ENCODE measurements around the gene LRRC3C.
A peak's percentile ranks its signal among the peaks of the same experiment; 100 is the strongest.

LRRC3C gene

DNA sequence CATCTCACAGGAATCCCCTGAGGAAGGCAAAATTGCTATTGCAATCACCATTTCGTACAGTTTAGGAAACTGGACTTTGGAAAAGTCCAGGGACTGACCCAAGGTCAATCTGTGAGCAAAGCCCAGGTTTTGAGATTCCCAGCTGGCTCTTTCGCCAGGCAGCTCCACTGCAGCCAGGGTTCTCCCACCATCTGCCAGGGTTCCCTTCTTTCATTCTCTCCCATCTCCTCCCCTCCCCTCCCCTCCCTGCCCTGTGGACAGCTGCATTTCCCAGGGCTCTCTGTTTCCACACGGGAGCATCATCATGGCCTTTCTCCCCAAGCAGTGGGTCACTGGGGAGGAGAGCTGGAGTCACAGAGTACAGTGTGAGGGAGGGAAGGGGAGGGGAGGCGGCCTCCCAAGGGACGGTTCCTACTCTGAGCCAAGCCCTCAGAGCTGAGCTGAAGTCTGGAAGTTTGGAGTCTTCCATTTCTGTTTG lies 23.4 kb downstream of the LRRC3C start:
- ATAC-seq: no peak
- TF ChIP-seq TOX (CRISPR knock-in tag; IDR thresholded peaks at IDR 0.05; ENCODE audit: borderline replicate concordance): no peak
- TF ChIP-seq, protein P1, sequence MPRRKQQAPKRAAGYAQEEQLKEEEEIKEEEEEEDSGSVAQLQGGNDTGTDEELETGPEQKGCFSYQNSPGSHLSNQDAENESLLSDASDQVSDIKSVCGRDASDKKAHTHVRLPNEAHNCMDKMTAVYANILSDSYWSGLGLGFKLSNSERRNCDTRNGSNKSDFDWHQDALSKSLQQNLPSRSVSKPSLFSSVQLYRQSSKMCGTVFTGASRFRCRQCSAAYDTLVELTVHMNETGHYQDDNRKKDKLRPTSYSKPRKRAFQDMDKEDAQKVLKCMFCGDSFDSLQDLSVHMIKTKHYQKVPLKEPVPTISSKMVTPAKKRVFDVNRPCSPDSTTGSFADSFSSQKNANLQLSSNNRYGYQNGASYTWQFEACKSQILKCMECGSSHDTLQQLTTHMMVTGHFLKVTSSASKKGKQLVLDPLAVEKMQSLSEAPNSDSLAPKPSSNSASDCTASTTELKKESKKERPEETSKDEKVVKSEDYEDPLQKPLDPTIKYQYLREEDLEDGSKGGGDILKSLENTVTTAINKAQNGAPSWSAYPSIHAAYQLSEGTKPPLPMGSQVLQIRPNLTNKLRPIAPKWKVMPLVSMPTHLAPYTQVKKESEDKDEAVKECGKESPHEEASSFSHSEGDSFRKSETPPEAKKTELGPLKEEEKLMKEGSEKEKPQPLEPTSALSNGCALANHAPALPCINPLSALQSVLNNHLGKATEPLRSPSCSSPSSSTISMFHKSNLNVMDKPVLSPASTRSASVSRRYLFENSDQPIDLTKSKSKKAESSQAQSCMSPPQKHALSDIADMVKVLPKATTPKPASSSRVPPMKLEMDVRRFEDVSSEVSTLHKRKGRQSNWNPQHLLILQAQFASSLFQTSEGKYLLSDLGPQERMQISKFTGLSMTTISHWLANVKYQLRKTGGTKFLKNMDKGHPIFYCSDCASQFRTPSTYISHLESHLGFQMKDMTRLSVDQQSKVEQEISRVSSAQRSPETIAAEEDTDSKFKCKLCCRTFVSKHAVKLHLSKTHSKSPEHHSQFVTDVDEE (CRISPR knock-in tag; IDR thresholded peaks at IDR 0.05): no peak

DNA sequence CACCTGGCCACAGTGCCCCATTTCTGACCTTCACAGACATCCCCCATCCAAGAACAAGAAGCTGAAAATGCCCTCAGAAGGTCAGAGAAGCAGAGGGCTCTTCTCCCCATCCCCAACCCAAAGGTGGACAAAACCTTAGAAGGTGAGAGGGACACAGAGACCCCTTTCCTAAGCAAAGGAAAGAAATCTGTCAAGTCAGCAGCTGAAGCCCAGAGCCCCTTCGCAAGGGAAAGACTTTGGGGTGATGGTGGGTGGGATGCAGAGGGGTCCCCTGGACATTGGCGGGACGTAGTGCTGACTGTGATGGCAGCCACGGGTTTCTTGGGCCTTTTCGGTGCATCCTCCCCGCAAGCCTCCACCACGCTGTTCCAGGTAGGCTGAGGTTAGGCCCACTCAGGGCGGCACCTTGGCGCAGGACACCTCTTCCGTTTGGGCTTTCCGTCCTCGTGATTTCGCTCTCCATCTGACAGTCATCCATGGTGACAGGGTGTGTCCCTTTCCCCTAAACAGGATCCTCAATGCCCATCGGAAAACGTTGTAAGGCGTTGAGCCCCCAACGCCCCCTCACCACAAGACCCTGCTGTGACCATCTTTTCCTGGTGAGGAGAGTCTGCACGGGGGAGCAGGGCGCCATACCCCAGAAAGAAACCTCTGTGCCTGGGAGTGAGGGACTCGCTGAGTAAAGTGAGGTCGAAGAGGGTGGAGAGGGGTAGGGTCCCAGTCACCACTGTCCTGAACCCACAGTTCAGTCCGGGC lies 24.6 kb downstream of the LRRC3C start:
- no peak; the same call in 2 of the 3 replicates for ATAC-seq
- no peak for TF ChIP-seq PPARA (CRISPR knock-in tag; IDR thresholded peaks at IDR 0.05; ENCODE audit: borderline replicate concordance)
- TF ChIP-seq, protein P2, sequence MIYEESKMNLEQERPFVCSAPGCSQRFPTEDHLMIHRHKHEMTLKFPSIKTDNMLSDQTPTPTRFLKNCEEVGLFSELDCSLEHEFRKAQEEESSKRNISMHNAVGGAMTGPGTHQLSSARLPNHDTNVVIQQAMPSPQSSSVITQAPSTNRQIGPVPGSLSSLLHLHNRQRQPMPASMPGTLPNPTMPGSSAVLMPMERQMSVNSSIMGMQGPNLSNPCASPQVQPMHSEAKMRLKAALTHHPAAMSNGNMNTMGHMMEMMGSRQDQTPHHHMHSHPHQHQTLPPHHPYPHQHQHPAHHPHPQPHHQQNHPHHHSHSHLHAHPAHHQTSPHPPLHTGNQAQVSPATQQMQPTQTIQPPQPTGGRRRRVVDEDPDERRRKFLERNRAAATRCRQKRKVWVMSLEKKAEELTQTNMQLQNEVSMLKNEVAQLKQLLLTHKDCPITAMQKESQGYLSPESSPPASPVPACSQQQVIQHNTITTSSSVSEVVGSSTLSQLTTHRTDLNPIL (CRISPR knock-in tag; IDR thresholded peaks at IDR 0.05; ENCODE audit: low read depth): no peak
- no peak for TF ChIP-seq ZFP30 (CRISPR knock-in tag; IDR thresholded peaks at IDR 0.05)
- TF ChIP-seq ZNF70 (CRISPR knock-in tag; IDR thresholded peaks at IDR 0.05): no peak
- TF ChIP-seq ZFP3 (CRISPR knock-in tag; IDR thresholded peaks at IDR 0.05): no peak
- TF ChIP-seq, protein P3, sequence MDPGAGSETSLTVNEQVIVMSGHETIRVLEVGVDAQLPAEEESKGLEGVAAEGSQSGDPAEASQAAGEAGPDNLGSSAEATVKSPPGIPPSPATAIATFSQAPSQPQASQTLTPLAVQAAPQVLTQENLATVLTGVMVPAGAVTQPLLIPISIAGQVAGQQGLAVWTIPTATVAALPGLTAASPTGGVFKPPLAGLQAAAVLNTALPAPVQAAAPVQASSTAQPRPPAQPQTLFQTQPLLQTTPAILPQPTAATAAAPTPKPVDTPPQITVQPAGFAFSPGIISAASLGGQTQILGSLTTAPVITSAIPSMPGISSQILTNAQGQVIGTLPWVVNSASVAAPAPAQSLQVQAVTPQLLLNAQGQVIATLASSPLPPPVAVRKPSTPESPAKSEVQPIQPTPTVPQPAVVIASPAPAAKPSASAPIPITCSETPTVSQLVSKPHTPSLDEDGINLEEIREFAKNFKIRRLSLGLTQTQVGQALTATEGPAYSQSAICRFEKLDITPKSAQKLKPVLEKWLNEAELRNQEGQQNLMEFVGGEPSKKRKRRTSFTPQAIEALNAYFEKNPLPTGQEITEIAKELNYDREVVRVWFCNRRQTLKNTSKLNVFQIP (CRISPR knock-in tag; IDR thresholded peaks at IDR 0.05; ENCODE audit: borderline replicate concordance, low read depth): no peak
- TF ChIP-seq OSR1 (CRISPR knock-in tag; IDR thresholded peaks at IDR 0.05): no peak
- TF ChIP-seq, protein P4, sequence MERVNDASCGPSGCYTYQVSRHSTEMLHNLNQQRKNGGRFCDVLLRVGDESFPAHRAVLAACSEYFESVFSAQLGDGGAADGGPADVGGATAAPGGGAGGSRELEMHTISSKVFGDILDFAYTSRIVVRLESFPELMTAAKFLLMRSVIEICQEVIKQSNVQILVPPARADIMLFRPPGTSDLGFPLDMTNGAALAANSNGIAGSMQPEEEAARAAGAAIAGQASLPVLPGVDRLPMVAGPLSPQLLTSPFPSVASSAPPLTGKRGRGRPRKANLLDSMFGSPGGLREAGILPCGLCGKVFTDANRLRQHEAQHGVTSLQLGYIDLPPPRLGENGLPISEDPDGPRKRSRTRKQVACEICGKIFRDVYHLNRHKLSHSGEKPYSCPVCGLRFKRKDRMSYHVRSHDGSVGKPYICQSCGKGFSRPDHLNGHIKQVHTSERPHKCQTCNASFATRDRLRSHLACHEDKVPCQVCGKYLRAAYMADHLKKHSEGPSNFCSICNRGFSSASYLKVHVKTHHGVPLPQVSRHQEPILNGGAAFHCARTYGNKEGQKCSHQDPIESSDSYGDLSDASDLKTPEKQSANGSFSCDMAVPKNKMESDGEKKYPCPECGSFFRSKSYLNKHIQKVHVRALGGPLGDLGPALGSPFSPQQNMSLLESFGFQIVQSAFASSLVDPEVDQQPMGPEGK (CRISPR knock-in tag; IDR thresholded peaks at IDR 0.05; ENCODE audit: borderline replicate concordance): no peak
- no peak for TF ChIP-seq ZNF8 (CRISPR knock-in tag; IDR thresholded peaks at IDR 0.05)
- TF ChIP-seq ARNTL (CRISPR knock-in tag; IDR thresholded peaks at IDR 0.05; ENCODE audit: borderline replicate concordance, low read depth): no peak
- TF ChIP-seq RARB (CRISPR knock-in tag; IDR thresholded peaks at IDR 0.05): no peak

DNA sequence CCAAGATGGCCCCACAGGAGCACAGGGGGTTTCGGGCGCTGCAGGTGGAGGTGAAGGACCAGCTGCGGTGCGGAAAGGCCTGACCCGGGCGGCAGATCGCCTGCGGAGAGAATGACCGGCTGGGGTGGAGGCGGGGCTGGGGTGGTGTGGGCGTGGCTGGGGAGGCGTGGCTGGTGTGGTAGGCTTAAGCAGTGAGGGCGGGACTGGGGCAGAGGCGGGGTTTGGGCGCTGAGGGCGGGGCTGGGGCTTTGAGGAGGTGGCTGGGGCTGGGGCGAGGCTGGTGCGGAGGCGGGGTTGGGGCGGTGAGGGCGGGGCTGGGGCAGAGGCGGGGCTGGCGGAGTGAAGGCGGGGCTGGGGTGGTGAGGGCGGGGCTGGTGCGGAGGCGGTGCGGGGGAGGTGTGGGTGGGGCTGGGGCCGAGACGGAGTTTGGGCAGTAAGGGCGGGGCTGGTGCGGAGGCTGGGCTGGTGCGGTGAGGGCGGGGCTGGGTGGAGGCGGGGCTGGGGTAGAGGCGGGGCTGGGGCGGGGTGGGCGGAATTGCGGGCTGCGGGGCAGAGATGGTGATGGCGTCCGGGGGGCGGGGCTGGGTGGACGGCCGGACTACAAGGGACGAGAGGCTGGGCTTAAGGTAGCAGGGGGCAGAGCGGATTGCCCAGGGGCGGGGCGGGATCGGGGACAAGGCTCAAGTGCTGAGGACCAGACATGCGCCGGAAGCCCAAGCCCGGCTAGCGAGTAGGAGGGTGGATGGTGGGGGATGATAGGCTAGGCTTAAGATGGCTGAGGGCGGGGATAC lies 25.3 kb downstream of the LRRC3C start:
- peak; percentile 98 for ATAC-seq
- TF ChIP-seq, protein P1 (CRISPR knock-in tag; IDR thresholded peaks at IDR 0.05): no peak
- TF ChIP-seq ZFP3 (CRISPR knock-in tag; IDR thresholded peaks at IDR 0.05) (no peak), ZFP30 (CRISPR knock-in tag; IDR thresholded peaks at IDR 0.05) (no peak), ZNF565 (CRISPR knock-in tag; conservative IDR thresholded peaks at IDR 0.05; ENCODE audit: low read depth) (no peak), PPARA (CRISPR knock-in tag; IDR thresholded peaks at IDR 0.05; ENCODE audit: borderline replicate concordance) (no peak), TCF4 (CRISPR knock-in tag; IDR thresholded peaks at IDR 0.05; ENCODE audit: borderline replicate concordance) (no peak), ESRRG (CRISPR knock-in tag; IDR thresholded peaks at IDR 0.05) (no peak), ZNF8 (CRISPR knock-in tag; IDR thresholded peaks at IDR 0.05) (no peak), GLIS3 (CRISPR knock-in tag; IDR thresholded peaks at IDR 0.05) (no peak), ZNF70 (CRISPR knock-in tag; IDR thresholded peaks at IDR 0.05) (no peak), TOX (CRISPR knock-in tag; IDR thresholded peaks at IDR 0.05; ENCODE audit: borderline replicate concordance) (no peak), OSR1 (CRISPR knock-in tag; IDR thresholded peaks at IDR 0.05) (no peak)
- TF ChIP-seq, protein P4 (CRISPR knock-in tag; IDR thresholded peaks at IDR 0.05; ENCODE audit: borderline replicate concordance): no peak
- TF ChIP-seq, protein P3 (CRISPR knock-in tag; IDR thresholded peaks at IDR 0.05; ENCODE audit: borderline replicate concordance, low read depth): no peak
- TF ChIP-seq, protein P2 (CRISPR knock-in tag; IDR thresholded peaks at IDR 0.05; ENCODE audit: low read depth): no peak
